ENCODE results near the gene SMPD4.
"Not testable (repeated sequence)": the region's sequence is repeated elsewhere in the genome, so short reads cannot be mapped to it uniquely, and the experiment has no call there.

DNA sequence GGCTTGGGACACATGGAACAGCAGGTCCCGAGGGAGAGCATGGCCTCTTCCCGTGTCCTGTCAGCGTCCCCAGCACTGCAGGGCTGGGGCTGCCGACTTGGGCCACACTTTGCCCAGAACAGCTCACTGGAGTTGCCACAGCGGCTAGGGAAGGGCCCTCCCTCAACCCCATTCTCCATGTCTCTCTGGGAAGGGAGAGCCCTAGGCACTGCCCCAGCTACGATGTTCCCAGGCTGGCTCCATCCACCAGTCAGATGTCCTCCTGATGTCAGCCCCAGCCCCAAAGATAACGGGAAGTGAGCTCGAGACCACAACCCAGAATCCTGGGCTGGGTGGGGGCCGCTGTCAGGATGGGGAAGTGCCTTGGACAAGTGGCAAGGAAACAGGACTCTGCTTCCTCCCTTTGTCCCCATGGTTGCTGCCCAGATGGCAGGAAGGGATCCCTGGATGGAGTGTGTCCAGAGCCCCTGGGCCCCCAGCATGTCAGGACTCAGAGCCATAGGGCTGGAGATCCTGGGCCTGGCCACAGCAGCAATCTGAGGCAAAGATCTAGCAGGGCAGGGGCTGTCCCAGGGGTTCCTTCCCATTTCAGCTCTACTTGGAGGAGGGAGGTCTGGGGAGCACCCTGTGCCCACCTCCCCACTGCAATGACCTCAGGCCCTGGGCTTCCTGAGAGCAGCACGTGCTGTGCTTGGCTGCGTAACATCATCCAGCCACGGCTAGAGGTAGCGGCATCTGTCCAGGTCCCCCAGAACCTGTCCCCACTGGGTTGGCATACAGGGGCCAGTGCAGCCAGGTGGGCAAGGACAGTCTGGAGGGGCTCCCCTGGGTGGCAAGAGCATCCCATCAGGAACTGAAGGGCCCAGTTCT, 38.8 kb downstream of the SMPD4 start:
- TF ChIP-seq, protein P1, sequence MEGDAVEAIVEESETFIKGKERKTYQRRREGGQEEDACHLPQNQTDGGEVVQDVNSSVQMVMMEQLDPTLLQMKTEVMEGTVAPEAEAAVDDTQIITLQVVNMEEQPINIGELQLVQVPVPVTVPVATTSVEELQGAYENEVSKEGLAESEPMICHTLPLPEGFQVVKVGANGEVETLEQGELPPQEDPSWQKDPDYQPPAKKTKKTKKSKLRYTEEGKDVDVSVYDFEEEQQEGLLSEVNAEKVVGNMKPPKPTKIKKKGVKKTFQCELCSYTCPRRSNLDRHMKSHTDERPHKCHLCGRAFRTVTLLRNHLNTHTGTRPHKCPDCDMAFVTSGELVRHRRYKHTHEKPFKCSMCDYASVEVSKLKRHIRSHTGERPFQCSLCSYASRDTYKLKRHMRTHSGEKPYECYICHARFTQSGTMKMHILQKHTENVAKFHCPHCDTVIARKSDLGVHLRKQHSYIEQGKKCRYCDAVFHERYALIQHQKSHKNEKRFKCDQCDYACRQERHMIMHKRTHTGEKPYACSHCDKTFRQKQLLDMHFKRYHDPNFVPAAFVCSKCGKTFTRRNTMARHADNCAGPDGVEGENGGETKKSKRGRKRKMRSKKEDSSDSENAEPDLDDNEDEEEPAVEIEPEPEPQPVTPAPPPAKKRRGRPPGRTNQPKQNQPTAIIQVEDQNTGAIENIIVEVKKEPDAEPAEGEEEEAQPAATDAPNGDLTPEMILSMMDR (IDR thresholded peaks at IDR 0.05 in 8 of 11, conservative IDR thresholded peaks at IDR 0.05 in 3 of 11): not testable (repeated sequence)
- TF ChIP-seq POLR2A (IDR thresholded peaks at IDR 0.05): not testable (repeated sequence)

Data from spleen (tissue), 7 donors.